HG03108 (cell line): ENCODE data around the gene GRAMD1A.
"Not testable (repeated sequence)": the region's sequence is repeated elsewhere in the genome, so short reads cannot be mapped to it uniquely, and the experiment has no call there.

Source experiments
- ATAC-seq: cut with Tn5 transposase; IDR thresholded peaks from one replicate; pipeline ENCODE4 v1.9.1; 2021; ENCODE audit warnings: moderate library complexity; ENCODE audit not compliant: unreplicated experiment

GRAMD1A gene

GRCh38 chr19:34999498-35000337, at the start of gene GRAMD1A:
Gene GRAMD1A (plus strand): TSS chr19:35000323. CDS start chr19:35000479, 156 bp downstream.
- peak; percentile 43 for ATAC-seq

GRCh38 chr19:34953092-34953491, 47.0 kb upstream of the GRAMD1A start:
- ATAC-seq: no peak

GRCh38 chr19:34957830-34958751, 42.0 kb upstream of the GRAMD1A start:
- ATAC-seq: no peak

GRCh38 chr19:34959021-34959420, 41.1 kb upstream of the GRAMD1A start:
- no peak for ATAC-seq

GRCh38 chr19:34960103-34960805, 39.9 kb upstream of the GRAMD1A start:
- ATAC-seq: no peak

- no peak for ATAC-seq
Observed at GRCh38 chr19:34960940-34961679, 39.0 kb upstream of the GRAMD1A start.

- ATAC-seq: no peak
Observed at GRCh38 chr19:34961775-34962686, 38.1 kb upstream of the GRAMD1A start.

- no peak for ATAC-seq
Observed at GRCh38 chr19:34962687-34963572, 37.2 kb upstream of the GRAMD1A start.

- peak; percentile 80 for ATAC-seq
Observed at GRCh38 chr19:34963573-34964406, 36.3 kb upstream of the GRAMD1A start, which contains the start of gene ZNF792. Gene ZNF792 (minus strand): TSS chr19:34964229. CDS start chr19:34963662, 567 bp downstream.

GRCh38 chr19:34964598-34964997, 35.5 kb upstream of the GRAMD1A start:
- ATAC-seq: no peak

GRCh38 chr19:34965505-34965904, 34.6 kb upstream of the GRAMD1A start:
- not testable (repeated sequence) for ATAC-seq

GRCh38 chr19:34967551-34967950, 32.6 kb upstream of the GRAMD1A start:
- ATAC-seq: no peak

GRCh38 chr19:34969721-34970120, 30.4 kb upstream of the GRAMD1A start:
- no peak for ATAC-seq

- ATAC-seq: not testable (repeated sequence)
Observed at GRCh38 chr19:34970185-34970780, 29.8 kb upstream of the GRAMD1A start.

GRCh38 chr19:34972163-34972705, 27.9 kb upstream of the GRAMD1A start:
- no peak for ATAC-seq

GRCh38 chr19:34974646-34975045, 25.5 kb upstream of the GRAMD1A start:
- ATAC-seq: no peak

GRCh38 chr19:34975056-34975455, 25.1 kb upstream of the GRAMD1A start:
- no peak for ATAC-seq
